GM12873 (cell line): Measurements from ENCODE around the gene APELA.

Experiments
- TF ChIP-seq, protein P1 (sequence below): IDR thresholded peaks from 2 replicates; pipeline ENCODE4 v1.5.1; 2012; ENCODE audit warnings: low read depth, mild to moderate bottlenecking, moderate library complexity, low read length, control low read depth; ENCODE audit not compliant: insufficient read depth; ENCODE audit errors: missing control alignments

APELA gene

DNA sequence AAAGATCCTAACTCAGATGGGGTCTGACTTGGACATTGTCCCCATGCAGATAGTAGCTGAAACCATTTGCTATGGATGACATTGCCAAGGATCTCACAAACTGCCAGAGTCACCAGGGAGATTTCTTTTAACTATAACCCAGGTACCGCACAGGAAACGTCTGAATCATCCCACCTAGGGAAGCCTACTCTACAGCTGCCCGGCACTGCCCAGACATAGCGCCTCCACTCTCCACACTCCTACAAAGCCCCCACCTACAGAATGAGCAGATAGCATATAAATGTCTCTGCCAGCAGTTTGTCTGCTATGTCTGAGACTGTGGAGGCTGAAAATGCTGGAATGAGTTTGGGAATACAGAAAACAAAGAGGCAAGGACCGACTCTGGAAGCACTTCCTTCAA is 68.2 kb downstream of the APELA start:
- TF ChIP-seq, protein P1, sequence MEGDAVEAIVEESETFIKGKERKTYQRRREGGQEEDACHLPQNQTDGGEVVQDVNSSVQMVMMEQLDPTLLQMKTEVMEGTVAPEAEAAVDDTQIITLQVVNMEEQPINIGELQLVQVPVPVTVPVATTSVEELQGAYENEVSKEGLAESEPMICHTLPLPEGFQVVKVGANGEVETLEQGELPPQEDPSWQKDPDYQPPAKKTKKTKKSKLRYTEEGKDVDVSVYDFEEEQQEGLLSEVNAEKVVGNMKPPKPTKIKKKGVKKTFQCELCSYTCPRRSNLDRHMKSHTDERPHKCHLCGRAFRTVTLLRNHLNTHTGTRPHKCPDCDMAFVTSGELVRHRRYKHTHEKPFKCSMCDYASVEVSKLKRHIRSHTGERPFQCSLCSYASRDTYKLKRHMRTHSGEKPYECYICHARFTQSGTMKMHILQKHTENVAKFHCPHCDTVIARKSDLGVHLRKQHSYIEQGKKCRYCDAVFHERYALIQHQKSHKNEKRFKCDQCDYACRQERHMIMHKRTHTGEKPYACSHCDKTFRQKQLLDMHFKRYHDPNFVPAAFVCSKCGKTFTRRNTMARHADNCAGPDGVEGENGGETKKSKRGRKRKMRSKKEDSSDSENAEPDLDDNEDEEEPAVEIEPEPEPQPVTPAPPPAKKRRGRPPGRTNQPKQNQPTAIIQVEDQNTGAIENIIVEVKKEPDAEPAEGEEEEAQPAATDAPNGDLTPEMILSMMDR = no peak

DNA sequence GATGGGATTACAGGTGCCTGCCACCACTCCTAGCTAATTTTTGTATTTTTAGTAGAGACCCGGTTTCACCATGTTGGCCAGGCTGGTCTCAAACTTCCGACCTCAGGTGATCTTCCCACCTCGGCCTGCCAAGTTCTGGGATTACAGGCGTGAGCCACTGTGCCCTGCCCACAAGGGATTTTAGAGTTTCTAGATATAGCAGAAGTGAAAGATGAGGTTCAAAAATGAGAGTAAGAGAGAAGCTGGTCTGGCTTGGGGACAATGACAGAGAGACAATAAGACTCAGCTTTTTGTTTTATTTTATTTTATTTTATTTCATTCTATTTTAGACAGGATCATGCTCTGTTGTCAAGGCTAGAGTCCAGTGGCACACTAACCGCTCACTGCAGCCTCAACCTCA is 69.8 kb downstream of the APELA start:
- TF ChIP-seq, protein P1 = no peak
